HG02588 (cell line): ENCODE results near the gene PIEZO1.

Source experiments
- ATAC-seq: cut with Tn5 transposase; IDR thresholded peaks from one replicate; pipeline ENCODE4 v1.9.1; 2021; ENCODE audit warnings: mild to moderate bottlenecking, moderate library complexity; ENCODE audit not compliant: unreplicated experiment

PIEZO1 gene

DNA sequence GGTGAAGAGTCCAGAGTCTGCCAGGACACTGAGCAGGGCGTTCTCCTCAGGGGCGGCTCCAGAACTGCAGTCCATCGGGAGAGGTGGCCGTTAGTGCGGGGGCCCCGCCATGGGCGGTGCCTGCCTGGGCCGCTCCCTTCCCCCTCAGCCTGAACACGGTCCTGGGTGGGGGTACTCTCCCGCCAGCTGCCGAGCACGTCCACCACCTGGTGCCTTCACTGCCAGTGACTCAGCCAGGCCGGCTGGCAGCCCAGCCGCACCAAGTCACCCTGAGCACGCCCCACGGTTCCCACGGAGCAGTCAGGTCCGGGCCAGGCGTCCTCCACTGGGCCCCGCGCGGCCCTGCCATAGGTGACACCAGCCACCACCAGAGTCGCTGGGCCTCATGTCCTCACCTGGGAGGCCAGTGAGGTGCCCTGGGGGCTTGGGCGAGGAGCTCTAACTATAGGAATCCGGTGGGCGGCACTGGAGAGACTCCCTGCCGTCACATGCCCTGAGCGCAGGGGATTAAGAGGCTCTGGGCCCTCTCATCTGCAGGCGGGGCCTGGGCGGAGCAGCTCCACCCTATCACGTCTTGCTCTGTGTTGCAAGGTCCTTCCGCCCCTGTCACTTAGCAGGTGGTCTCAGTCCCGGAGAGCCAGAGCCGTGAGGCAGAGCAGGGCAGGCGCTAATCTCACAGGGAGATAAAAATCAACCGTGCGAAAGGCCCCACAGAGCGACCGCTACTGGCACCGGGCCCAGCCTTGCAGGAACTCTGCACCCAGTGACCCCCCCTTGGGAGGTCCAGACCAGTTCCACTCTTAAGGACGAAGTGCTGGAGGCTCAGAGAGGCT, 14.3 kb downstream of the PIEZO1 start:
- ATAC-seq = no peak

DNA sequence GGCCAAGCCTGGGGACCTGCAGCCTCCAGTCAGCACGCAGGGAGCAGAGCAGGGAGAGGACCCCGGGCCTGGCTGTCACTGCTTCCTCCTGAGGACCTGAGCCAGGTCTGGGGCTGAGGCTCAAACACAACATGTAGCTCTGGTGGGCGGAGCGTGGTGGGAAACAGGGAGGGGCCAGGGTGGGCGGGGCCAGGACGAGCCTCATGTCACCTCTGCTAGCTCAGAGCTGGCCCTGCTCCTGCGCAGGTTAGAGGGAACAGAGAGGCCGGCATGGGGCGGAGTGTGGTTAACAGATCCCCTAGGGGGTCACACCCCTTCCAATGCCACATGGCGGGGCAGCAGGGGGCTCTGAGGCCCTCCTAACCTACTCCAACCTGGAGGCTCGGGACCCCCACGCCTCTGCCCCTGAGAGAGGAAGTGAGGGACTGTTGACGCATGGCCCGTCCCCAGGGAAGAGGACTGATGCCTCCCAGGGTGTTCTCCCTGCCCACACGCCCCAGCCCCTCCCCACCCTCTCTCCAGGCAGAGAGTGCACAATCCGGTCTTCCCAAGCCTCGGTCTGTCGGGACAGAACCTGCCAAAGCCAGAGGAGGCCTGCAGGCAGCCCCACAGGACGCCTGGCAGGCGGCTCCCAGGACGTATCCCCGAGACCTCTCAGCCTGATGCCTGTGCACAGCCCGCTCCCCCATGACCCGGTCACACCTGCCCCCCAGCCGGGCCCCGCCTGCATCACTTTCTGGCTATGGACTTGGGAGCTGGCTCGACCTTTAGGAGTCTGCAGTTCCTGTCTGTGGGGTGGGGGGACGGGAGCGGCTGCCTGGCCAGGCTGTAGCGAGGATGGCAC, 15.2 kb downstream of the PIEZO1 start:
- no peak for ATAC-seq

DNA sequence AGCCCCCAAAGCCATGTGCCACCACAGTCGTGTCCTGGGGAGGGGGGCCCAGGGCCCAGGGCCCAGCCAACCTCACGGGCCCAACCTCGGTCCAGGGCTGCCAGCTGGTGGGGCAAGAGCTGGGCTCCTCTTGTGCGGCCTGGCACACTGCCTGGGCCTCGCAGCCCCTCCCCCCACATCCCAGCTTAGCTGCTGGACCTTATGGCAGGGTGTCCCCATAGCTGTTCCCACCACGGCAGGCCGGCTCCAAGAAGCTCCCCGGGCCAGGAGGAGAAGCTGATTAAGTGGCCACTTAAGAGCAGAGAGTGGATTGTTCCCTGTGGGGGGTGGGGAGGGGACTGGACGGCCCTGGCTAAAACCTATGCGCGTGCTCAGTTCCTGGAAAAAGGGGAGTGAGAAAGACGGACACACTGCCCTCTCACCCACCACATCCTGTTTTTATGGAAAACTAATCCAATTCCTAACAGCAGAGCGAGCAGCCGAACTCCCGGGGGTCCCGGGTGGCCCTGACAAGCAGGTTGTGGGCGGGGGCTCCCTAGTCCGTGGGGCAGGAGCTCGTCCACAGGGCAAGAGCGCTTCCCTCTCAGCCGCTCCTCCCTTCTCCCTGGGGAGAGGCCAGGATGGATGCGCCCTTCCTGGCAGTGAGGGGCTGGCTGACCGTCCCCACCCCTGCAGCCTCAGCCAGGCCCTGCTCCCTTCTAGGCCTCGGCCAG, 16.8 kb downstream of the PIEZO1 start:
- ATAC-seq = no peak

DNA sequence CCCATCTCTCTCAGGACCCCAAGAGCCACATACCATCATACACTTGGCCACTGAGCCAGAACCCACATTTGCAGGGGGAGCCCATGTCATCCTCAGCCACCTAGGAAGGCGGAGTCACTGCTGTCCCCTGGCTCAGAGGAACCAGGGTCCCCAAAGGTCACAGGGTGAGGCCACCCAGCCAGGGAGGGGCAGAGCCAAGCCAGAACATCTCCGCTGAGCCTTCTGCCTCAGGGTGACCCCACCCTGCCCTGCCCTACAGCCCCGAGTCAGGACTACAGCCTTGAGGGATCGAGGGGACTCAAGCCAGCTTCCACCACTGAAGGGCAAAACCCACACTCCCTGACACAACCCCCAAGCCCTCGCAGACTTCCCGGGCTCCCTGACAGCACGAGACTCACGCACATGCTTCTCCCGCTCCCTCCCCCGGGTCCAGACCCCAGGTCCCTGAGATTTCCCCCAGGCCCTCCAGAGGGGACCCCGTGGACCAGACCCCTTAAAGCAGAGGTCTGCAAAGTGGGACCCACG, 17.4 kb downstream of the PIEZO1 start:
- ATAC-seq = no peak

GRCh38 chr16:88766975-88767374, 18.0 kb downstream of the PIEZO1 start:
- ATAC-seq = no peak

GRCh38 chr16:88764913-88765349, 20.1 kb downstream of the PIEZO1 start:
- ATAC-seq = no peak

DNA sequence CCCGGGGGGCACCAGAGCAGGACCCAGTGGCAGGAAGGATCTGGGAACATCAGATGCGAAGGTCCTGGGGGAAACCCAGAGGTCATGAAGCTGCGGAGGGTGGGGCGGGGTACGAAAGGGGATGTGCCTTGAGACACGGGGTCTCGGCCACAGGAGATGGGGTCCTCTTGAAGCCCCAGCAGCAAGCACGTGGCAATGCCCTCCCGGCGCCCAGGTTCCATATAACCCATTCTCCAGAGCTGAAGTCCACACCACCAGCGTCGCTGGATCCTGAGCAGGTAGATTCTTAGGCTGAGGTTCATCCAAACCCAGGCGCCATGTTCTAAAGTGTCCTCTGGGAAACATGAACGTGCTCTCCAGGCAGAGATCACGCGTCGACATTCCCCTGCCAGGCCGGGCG, 20.9 kb downstream of the PIEZO1 start:
- no peak for ATAC-seq

DNA sequence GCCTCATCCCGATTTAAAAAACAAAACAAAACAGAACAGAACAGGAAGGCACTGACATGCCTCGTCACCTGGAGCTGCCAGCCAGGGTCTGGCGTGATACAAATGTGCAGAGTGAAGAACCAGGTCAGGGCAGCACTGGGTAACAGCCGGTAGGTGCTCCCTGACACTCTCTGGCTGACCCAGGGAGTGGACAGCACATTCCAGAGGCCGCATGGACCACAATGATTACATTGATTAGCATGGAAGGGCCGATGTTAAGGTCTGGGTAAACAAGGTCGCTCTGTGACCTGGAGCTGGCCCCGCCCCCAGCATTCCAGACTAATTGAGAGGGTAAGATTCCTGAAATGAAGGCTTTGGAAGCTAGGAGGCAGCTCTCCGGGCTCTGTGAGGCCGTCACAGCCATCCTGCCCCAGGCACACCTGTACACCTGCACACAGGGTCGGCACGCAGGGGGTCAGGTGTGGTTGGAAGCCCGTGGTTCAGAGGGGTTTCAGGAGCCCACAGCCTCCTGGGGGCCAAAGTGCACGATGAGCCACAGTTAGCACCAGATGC, 21.4 kb downstream of the PIEZO1 start:
- ATAC-seq = no peak

GRCh38 chr16:88762941-88763340, 22.1 kb downstream of the PIEZO1 start:
- no peak for ATAC-seq

GRCh38 chr16:88762258-88762870, 22.7 kb downstream of the PIEZO1 start:
- no peak for ATAC-seq

GRCh38 chr16:88761830-88762229, 23.2 kb downstream of the PIEZO1 start:
- no peak for ATAC-seq

DNA sequence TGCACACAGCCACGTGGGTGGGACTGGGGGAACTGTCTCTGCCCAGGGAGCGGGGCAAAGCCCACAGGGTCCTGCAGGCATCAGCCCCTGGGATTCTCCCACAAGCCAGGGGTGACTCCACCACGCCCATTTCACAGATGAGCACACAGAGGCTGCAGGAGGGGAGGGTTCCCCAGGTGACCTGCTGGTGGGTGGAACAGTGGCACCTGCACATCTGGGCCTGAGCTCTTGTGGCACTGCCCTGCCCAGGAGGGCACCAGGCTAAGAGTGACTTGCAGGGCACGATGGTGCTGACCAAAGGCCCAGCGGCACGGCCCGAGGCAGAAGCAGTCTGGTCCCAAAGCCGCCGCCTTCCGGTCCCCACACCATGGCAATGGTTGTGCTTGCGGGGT, 23.9 kb downstream of the PIEZO1 start:
- no peak for ATAC-seq

GRCh38 chr16:88760424-88761142, 24.4 kb downstream of the PIEZO1 start:
- no peak for ATAC-seq

DNA sequence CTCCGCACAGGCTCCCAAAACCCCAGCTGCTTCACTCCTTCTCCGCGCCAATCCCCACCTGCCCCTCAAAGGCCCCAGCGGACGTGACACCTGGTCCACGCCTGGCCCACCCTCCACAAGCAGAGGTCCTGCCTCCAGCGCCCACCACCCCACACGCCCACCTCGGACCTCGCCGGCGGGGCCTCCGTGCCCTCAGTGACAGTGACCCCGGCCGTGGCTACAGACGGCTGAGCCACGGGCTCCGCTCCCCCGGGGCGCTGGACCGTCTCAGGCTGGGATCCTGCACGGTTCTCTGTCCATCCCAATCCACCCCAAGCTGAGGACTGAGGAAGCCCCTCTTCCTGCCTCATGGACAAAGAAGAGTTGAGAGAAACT, 25.1 kb downstream of the PIEZO1 start:
- ATAC-seq = no peak

DNA sequence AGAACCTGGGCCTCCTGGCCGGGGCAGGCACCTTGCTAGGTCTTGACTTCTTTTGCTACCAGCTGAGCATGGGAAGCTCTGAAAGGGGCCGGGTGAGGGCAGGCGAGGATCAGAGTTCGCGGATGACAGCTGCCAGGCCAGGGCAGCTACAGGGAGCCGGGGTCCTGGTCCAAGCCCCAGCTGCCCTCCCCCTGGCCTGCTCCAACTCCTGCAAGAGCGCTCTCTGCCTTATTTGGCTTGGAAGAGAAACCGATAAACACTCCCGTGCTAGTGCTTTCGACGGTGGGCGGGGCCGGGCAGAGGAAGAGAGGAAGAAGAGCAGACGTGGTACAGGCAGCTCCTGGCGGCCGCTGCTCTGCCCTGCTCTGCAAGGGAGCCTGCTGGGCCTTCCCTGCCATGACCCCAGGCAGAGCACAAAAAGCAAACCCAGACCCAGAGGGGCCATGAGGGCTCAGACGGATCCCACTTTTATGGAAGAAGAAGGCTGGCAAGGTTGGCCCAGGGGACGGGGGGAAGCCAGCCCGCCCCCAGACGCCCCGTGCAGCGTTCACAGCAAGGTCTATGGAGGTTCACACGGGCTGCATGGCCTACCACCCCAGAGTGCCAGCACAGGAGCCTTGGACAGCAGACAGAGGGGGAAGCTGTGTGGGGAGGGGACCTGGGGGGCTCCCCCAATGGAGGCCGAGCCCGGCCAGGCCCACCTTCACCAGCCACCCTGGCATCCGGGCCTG, 25.6 kb downstream of the PIEZO1 start:
- no peak for ATAC-seq

DNA sequence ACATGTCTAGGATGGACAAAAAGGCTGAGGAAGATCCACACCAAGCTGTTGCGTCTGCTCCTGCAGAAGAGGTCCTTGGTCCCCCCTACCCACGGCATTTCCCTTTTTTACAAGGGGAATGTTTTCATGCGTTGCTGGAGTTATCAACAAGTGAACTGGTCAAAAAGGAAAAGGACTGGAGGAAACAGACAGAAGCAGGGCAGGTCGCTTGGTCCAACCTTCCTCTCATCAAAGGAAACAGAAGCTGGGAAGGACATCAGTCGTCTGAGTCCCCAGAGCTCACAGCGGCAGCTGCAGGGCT, 26.1 kb downstream of the PIEZO1 start:
- ATAC-seq = no peak

DNA sequence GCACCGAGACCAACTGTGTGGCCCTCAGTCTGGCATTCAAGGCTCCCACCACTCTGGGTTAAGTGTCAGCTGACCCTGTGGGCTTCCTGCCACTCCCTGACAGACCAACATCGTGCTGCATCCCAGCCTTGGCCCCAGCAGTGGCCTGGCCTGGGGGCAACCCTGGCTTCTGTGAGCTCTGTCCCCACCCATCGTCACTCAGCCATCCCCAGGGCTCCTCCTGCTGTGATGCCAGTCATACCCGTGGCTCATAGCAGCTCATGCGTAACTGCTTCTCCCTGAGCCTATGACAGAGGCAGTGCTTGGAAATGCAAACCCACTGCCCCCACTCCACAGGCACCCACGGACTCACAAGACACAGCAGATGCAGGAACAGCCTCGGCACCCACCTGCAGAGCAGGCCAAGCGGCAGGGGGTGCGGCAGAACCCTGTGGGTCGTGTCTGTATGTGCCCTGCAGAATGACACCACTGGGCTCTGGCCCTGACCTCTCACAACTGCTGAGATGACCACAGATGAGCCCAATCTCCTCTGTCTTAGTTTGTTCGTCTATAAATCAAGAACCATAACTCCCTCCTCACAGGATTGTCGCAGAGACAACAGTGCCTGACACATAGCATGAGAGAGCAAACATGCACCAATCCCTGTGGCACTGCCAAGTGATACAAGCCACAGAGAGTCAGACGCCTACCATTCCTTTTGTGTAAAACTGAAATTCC, 26.6 kb downstream of the PIEZO1 start:
- no peak for ATAC-seq

- ATAC-seq = no peak
These were observed 29.1 kb downstream of the PIEZO1 start for GRCh38 chr16:88755745-88756443.
